KMS-11 (cell line): ENCODE measurements around the gene GPR137C.

Experiments used
- H2AFZ ChIP-seq: fragments of 200-600 bp; sonication (generic); 2 replicates; pipeline ENCODE4 v1.6.1; 2016; ENCODE audit warnings: antibody characterized with exemption, mixed run types, low read depth
- H3K27ac ChIP-seq: fragments of 200-600 bp; sonication (generic); 2 replicates; pipeline ENCODE4 v1.6.1; 2016; ENCODE audit warnings: mild to moderate bottlenecking, mixed run types
- H3K27me3 ChIP-seq: fragments of 200-600 bp; sonication (generic); 2 replicates; pipeline ENCODE4 v1.6.1; 2017; ENCODE audit warnings: mild to moderate bottlenecking, low read depth, mixed run types, moderate library complexity; ENCODE audit not compliant: insufficient read depth
- H3K36me3 ChIP-seq: fragments of 200-600 bp; sonication (generic); 2 replicates; pipeline ENCODE4 v1.6.1; 2017; ENCODE audit warnings: mild to moderate bottlenecking, mixed run types; ENCODE audit not compliant: insufficient read depth
- H3K4me1 ChIP-seq: fragments of 200-600 bp; sonication (generic); 2 replicates; pipeline ENCODE4 v1.6.1; 2016; ENCODE audit warnings: mild to moderate bottlenecking, low read depth, mixed run types; ENCODE audit not compliant: poor library complexity, severe bottlenecking
- H3K4me2 ChIP-seq: fragments of 200-600 bp; sonication (generic); 2 replicates; pipeline ENCODE4 v1.7.0; 2016; ENCODE audit warnings: mild to moderate bottlenecking, mixed run types
- H3K4me3 ChIP-seq: fragments of 200-600 bp; sonication (generic); IDR thresholded peaks from 2 replicates; pipeline ENCODE4 v1.6.1; 2017; ENCODE audit warnings: low read depth, low read length, mixed read lengths; ENCODE audit not compliant: insufficient read depth
- H3K79me2 ChIP-seq: fragments of 200-600 bp; sonication (generic); 2 replicates; pipeline ENCODE4 v1.6.1; 2016; ENCODE audit warnings: low read depth, mixed run types; ENCODE audit not compliant: insufficient read depth
- H3K9ac ChIP-seq: fragments of 200-600 bp; sonication (generic); 2 replicates; pipeline ENCODE4 v1.6.1; 2016; ENCODE audit warnings: mild to moderate bottlenecking, mixed run types
- H4K20me1 ChIP-seq: fragments of 200-600 bp; sonication (generic); 2 replicates; pipeline ENCODE4 v1.6.1; 2016; ENCODE audit warnings: mild to moderate bottlenecking, mixed run types; ENCODE audit not compliant: insufficient read depth
- TF ChIP-seq, protein P1 (sequence below): fragments of 200-600 bp; sonication (generic); conservative IDR thresholded peaks from 2 replicates; pipeline ENCODE4 v1.6.1; 2017; ENCODE audit warnings: low read depth, mild to moderate bottlenecking, antibody characterized with exemption, low read length, moderate library complexity, mixed read lengths

The GPR137C gene

DNA sequence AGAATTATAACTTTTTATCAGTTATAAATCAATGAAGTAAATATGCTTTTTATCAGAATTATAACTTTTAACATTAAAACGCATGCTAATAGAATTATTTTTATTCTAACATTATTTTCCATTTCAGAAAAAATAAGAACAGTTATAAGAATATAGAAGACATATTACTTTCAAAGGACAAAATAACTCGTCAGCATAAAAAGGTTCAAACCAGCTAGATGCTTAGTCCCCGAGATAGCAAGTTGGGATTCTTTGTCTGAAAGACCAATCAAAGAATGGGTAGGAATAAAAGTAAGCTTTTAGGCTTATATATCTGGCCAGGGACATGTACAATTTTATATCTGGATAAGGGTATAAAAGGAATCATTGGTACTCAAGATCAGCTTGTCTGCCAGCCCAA is 66.0 kb downstream of the GPR137C start:
- no peaks in the 10 kb centered on the region for H3K36me3 ChIP-seq
- no peak overlapping the region for H3K4me3 ChIP-seq
- H3K27ac ChIP-seq: no peak overlapping the region

DNA sequence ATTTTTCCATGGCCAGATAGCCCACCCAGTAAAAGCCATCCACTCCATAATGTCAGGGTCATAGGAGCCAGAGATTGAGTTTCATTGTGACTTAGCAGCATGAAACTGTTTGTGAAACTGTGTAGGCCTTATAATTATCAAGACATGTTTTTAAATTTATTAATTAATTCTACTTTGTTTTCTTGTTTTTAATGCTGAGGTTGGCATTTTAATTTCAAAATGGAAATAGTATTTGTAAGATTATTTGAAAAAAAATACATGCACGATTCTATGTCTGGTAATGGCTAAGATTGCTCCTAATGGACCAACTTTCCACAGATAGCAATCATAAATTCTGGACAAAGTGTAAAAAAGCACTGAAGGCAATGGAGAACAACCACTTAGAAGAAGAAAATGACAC is 67.1 kb downstream of the GPR137C start:
- no peak overlapping the region for H2AFZ ChIP-seq
- H3K79me2 ChIP-seq: no peaks in the 10 kb centered on the region
- TF ChIP-seq, protein P1, sequence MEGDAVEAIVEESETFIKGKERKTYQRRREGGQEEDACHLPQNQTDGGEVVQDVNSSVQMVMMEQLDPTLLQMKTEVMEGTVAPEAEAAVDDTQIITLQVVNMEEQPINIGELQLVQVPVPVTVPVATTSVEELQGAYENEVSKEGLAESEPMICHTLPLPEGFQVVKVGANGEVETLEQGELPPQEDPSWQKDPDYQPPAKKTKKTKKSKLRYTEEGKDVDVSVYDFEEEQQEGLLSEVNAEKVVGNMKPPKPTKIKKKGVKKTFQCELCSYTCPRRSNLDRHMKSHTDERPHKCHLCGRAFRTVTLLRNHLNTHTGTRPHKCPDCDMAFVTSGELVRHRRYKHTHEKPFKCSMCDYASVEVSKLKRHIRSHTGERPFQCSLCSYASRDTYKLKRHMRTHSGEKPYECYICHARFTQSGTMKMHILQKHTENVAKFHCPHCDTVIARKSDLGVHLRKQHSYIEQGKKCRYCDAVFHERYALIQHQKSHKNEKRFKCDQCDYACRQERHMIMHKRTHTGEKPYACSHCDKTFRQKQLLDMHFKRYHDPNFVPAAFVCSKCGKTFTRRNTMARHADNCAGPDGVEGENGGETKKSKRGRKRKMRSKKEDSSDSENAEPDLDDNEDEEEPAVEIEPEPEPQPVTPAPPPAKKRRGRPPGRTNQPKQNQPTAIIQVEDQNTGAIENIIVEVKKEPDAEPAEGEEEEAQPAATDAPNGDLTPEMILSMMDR: no peak
- H3K36me3 ChIP-seq: no peaks in the 10 kb centered on the region
- H3K27me3 ChIP-seq: no peaks in the 10 kb centered on the region
- no peak overlapping the region for H3K27ac ChIP-seq
- no peak overlapping the region for H3K4me3 ChIP-seq
- no peak overlapping the region for H3K4me2 ChIP-seq
- no peak overlapping the region for H3K9ac ChIP-seq
- no peaks in the 10 kb centered on the region for H3K4me1 ChIP-seq
- H4K20me1 ChIP-seq: no peaks in the 10 kb centered on the region

More for the DNA sequence above, 66.0 kb downstream of the GPR137C start:
- no peaks in the 10 kb centered on the region for H3K4me1 ChIP-seq
- no peaks in the 10 kb centered on the region for H4K20me1 ChIP-seq
- no peak overlapping the region for H3K9ac ChIP-seq
- no peak overlapping the region for H3K4me2 ChIP-seq
- no peak overlapping the region for H2AFZ ChIP-seq
- TF ChIP-seq, protein P1: no peak
- no peaks in the 10 kb centered on the region for H3K79me2 ChIP-seq
- H3K27me3 ChIP-seq: no peaks in the 10 kb centered on the region

DNA sequence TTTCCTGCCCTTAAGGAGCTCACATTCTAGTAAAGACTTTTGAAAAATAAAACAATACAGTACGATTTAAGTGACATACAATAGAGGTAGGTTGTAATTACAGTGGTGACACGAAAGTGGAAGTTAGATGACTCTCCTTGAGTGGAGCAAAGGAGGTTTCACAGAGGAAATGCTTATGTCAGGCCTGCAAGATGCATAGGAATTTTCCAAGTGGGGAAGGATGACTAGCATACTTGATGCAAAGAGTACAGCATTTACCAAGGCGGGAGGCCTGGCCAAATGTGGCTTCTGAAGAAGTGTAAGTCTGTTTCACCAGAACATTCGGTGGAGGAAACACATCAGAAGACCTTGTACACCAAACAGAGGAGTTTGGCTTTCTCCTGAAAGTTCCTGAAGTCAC is 87.5 kb downstream of the GPR137C start:
- H3K27me3 ChIP-seq: no peaks in the 10 kb centered on the region
- no peak overlapping the region for H3K4me2 ChIP-seq
- no peaks in the 10 kb centered on the region for H3K79me2 ChIP-seq
- H4K20me1 ChIP-seq: no peaks in the 10 kb centered on the region
- no peaks in the 10 kb centered on the region for H3K4me1 ChIP-seq
- H3K27ac ChIP-seq: no peak overlapping the region
- H2AFZ ChIP-seq: no peak overlapping the region
- H3K9ac ChIP-seq: no peak overlapping the region
- TF ChIP-seq, protein P1: no peak
- H3K4me3 ChIP-seq: no peak overlapping the region
- H3K36me3 ChIP-seq: no peaks in the 10 kb centered on the region

DNA sequence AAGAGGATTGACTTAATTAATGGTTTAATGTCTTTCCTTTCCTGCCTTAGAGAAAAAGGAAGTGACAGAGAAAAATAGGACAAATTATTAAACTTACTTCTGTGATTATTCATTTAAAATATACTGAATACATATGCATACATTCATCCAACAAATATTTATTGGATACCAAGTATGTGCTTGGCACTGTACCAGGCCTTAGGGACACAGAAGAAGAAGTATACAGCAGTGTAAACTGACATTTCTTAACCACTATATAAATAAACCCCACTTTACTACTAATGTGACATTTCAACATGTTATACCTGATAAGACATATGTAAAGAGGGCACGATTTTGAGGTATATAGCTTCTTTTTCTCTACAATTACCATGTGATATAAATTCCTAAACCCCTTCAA is 89.1 kb downstream of the GPR137C start:
- H3K4me3 ChIP-seq: no peak overlapping the region
- peaks cover 6% of the 10 kb centered on the region; the same call in 1 of the 2 replicates for H3K36me3 ChIP-seq
- H3K79me2 ChIP-seq: no peaks in the 10 kb centered on the region
- H3K4me2 ChIP-seq: no peak overlapping the region
- H3K27me3 ChIP-seq: no peaks in the 10 kb centered on the region
- H3K9ac ChIP-seq: no peak overlapping the region
- no peaks in the 10 kb centered on the region for H4K20me1 ChIP-seq
- H3K27ac ChIP-seq: no peak overlapping the region
- TF ChIP-seq, protein P1: no peak
- H3K4me1 ChIP-seq: no peaks in the 10 kb centered on the region
- no peak overlapping the region for H2AFZ ChIP-seq
